RKO (cell line): Measurements from ENCODE around the gene DLG1.
A peak's percentile ranks its signal among the peaks of the same experiment; 100 is the strongest.

ENCODE experiments used
- DNase-seq: peaks from one replicate; pipeline ENCODE4 v3.0.0-alpha.2; 2016; ENCODE audit warnings: low spot score

DLG1 gene

DNA sequence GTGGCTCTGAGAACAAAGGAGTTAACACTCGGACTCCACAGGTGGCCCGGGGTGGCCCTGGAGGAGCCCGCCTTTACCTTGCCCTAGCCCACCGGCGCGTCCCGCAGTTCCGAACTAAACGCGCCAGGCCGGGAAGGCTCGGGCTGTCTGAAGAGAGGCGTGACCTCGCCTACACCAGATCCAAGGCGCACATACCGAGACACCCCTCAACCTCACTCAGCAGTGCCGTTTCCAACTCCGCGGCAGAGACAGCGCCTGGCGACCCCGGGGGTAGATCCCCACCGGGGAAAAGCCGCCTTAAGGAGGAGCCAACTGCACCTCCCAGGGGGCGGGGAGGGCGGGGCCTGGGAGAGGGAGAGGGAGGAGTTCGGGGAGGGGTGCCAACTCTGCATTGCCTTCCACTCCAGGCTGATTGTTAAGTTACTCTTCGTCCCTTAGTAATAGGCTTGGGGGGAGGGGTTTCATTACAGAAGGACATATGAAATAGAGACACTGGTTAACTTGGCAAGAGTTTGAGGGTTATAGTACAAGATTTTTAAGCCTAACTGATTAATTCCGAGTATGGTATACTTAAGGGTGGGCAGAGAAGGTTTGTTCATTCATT, at the start of gene DLG1:
DLG1 (minus strand) TSS at position 272 of the 604 bp plus-strand sequence. CDS start 1,408 bp downstream, outside the sequence.
- peak; percentile 88 for DNase-seq

DNA sequence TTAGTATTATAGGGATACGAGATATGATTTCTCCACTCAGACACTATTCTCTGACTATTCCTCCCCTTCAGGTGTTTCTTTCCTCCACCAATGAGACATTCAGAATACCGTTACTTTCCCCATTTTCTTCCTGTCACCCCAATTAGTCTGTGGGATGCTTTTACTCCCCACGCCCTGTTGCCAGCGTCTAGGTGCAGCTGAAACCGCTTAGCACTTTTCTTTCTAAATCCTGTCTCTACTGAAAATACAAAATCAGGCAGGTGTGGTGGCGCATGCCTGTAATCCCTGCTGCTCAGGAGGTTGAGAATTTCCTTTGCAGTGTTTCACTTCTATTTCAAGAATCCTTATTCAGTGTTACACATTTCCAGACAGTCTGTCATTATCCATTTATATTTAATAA, 49.6 kb upstream of the DLG1 start:
- no peak for DNase-seq

DNA sequence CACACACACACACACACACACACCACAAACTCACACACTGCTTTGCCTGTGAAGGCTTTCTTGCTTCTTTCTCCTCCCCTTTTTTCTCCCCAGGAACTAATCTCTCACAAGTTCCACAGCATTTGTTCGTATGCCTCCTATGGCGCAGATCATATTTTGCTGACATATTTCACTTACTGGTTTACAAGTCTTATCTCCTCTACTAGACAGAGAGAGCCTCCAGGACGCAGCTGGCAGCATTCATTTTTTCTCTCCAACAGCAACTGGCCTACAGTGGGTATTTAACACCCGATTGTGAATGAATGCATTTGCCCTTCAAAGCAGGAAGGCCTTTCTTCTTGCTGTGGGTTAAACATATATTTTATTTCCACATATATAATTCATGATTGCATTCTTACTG, 47.0 kb upstream of the DLG1 start:
- no peak for DNase-seq

DNA sequence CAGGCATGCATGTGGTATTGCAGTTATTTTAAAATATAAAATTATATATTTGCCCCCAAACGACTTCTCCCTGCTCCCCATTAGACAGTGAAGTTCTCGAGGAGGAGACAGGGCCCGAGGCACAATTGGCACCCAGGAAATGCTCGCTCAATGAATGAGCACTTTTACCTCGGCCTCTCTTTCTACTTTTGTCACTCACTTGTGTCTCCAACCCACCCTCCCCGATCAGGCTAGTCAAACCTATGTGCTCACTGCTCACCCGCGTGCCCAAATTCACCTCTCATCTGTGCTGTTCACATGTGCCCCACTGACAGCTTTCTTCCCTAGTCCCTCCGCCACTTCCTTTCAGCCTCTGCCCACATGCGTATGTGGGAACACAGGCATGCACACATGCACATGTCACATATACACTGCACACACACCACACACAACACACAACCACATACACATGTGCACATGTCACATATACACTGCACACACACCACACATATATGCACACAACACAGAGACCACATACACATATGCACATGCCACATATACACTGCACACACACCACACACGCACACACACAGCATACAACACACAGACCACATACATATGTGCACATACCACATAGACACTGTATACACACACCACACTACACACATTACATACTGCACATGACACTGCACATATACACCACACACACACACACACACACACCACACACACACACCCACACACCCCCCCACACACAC, 46.3 kb upstream of the DLG1 start:
- no peak for DNase-seq

DNA sequence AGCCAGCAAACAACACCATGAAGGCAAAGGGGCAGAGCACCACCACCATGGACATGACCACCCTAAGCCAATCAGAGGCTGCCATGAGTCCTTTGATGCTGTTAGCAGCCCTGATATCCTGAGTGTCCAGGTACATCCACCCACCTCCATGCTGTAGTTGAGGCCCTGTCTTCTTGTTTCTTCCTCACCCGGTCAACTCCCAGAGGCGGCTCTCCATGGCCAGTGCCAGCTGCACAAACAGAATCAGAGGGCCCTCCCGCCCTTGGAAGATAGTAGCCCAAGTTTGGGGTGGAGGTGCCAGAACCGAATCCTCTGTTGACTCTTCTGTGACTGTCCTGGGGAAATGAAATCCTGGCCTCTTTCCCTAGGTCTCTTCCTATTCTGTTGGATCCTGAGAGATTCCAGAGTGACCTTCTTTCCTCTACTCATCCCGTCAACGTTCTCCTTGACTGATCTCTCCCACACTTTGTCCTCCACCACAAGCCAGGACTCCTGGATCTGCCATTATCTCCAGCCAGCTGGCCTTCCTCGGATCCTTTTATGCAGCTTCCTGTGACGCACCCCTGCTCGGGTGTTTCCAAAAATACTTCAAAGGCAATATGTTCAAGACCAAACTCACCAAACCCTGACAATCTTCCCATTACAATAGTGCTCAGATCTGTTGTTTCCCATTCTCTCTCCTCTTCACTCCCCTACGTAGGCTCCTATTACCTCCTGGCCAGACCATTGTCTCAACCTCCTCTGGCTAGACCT, 45.4 kb upstream of the DLG1 start:
- DNase-seq: no peak

DNA sequence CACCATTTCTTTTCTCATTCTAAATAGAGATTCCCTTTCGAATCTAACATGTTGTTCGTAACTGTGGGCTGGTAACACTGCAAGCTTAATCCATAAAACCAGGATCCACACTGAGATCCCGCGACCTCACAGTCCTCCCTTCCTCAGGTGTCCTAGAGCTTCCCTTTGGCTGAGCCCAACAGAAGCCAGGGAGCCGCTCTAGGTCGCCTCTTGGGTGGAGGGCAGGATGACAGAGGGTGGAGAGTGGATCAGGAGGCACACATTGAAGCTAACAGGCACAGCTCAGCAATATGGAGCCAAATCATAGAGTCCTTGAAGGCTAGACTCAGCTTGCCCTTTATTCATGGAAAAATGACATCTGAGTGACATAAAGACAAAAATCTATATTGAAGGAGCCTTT, 44.7 kb upstream of the DLG1 start:
- no peak for DNase-seq

DNA sequence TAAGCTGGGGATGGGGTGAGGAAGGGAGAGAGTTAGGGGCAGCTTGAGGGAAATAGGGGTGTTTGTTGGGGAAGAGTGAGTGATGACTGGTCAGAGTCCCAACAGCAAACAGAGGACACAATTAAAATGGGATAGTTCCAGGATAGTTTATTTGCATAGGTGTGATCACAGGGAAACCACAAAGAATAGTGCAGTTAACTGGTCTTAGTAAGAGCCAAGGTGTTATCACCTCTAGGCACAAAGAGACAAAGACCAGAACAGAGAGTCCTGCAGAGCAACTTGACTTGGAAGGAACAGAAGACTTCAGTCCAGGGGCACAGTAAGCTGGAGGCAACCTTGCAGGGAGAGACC, 42.1 kb upstream of the DLG1 start:
- no peak for DNase-seq

DNA sequence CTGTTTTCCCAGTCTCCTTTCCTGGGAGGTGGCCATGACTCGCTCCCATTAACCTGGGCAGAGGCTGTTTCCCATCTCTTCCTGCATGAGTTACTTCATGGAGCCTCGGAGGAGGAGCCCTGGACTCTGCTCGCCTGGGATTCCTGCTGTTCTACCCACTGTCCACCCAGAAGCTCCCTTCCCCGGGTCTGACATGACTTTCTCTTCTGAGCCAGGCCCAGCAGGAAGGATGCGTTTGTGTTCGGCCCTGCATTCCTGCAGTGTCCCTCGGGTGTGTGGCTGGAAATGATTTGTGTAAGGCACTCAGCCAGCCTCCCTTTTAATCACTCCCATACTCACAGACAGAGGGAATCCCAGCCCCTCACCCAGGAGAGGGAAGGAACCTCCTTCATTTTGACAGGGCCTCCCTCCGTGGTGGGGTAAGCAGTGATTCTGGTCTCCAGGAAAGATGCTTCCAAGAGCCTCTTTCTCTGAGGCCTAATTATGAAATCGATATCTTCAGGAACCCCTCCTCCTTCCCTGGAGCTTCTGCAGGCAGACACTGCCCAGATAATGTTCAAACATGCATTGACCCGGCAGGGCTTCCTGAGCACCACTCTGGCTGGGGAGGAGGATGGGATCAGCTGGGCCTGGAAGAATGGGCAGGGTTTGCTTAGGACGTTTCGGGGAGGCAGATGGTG, 41.6 kb upstream of the DLG1 start:
- DNase-seq: no peak

DNA sequence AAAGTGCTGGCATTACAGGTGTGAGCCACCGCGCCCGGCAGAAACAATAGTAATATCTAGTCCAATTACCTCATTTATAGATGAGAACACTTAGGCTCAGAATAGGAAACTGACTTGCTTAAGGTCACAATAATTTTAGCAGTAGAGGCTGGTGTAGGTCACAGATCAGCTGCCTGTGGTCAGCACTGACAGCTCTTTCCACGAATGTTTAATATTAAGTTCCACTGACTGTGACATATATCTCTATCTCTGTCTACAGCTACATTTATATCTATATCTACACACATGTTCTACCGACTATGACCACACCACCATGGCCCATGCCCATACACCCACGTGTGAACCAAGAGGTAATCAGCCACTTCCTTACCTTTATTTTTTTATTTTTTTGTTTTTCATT, 40.2 kb upstream of the DLG1 start:
- no peak for DNase-seq

DNA sequence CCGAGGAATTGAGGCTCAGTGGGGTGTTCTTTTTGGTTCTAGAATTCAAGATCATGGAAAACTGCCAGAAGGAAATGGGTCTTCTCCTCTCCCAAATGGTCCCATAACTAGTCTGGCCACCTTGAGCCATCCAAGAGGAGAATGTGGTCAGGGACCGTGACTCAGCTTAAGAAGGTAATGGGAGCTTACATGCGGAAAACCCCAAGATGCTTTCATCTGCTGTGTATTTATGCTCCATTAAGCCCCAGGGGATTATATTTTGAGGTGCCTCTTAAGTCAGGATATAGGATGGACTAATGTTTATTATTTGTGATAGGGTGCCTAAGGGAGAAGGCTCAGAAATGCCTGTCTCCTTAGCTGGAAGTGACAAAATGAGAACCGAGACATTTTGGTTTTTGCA, 39.2 kb upstream of the DLG1 start:
- no peak for DNase-seq

DNA sequence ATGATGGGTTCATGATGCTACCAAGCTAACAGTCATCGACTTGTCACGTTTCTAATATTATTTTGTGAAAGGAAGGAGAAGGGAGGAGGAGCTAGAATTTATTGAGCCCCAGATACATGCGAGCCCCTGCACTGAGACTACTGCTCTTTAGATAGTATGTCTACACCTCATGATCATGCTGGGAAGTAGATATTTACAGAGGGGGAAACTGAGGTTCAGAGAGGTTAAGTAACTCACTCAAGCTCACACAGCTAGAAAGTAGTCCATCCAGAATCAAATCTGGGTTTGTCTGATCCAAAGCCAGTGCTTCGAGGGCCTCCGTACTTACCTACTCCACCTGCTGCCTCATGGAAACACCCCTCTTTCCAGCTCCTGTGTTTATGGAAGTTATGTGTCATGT, 38.8 kb upstream of the DLG1 start:
- no peak for DNase-seq

DNA sequence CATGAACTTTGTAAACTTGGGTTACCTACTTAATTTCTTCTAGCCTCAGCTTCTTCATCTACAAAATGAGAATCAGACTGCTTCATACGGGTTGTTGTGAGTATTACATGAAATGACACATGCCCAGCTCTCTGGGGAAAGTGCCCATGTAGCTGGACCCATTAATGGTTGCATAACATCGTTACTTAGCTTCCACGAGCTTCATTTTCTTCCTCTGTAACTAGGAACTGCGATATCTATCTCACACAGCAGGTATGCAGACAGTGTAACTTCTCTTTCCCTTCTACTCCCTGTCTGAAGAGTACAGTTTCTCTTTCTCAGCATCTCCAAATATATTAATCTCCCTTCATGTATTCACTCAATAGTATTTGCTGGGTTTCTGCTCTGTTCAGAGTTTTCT, 37.9 kb upstream of the DLG1 start:
- DNase-seq: no peak

DNA sequence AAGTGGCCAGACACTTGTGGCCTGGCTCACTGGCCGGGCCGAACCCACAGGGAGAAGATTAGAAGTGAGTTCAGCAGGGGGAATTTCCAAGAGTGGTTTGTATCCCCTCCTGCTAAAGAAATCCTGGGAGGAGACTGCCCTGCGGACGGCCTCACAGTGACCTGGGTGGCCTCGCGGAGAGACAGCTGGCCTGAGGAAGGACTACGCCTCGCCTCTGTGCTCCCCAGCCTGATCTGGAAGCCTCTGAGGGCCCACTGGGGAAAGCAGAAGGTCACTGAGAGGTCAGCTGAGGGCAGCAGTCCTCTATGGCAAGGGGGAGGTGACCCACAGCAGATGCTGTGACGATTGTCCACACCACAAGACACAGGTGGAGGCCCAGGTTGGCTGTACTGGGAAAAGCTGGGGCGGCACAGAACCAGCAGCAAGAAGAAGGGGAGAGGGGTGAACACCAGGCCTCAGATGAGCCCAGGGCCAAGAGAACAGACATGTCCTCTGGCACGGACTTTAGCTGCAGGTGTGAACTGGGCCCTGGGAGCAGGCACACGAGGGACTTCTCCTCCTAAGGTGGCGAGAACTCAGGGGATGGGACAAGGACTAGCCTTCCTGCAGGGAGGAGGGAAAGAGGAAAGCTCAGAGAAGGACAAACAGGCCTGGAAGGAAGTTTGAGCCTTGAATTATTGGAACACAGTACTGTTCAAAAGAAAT, 37.2 kb upstream of the DLG1 start:
- DNase-seq: no peak

DNA sequence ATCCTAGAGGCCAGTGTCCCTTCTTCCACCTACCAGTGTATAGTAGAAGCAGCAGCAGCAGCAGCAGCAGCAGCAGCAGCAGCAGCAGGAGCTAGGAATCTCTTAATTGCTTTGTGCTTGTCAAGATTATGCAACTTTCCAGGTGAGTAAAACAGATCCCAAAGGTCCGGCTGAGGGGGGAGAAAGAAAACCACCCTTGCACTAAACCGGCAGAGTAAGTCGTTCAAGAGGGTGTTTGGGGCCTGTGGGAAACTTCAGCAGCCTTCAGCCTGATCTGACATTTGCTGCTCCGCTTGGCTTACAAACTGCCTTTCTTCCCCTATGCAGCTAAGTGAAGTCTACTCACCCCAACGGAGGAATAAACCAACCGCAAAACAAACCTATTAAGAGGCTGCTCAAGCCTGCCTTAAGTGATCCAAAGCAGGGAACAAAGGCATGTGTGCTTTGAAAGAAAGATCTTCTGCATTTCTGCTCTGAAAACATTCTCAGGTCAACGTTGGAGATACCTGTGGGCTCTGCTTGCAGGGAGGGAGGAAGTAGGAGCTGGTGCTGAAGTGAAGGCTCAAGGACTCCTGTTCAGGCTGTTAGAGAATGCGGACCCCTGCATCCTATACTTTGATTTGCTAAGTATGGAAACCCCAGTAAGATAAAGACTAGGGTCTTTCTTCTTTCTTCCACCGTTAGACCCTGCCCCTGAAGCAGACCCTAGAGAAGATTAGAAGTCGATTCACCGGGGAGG, 35.7 kb upstream of the DLG1 start:
- DNase-seq: no peak

DNA sequence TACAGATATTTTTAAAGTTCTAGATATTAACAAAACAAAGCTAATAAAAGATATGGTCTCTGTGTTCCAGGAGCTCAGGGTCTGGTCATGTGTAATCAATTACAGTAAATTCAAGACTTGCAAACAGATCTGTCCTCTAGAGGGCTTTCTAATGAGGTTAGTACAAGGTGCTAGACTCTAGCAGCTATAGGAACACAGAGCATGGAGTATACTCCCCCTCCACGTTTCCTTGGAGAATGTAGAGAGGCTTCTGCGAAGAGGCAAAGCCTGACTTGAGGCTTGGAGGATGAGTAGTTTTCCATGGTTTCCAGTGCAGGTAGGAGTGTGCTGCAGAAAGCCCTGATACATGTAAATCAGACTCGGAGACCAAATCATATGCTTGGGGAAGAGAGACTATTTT, 32.7 kb upstream of the DLG1 start:
- DNase-seq: peak; percentile 27

DNA sequence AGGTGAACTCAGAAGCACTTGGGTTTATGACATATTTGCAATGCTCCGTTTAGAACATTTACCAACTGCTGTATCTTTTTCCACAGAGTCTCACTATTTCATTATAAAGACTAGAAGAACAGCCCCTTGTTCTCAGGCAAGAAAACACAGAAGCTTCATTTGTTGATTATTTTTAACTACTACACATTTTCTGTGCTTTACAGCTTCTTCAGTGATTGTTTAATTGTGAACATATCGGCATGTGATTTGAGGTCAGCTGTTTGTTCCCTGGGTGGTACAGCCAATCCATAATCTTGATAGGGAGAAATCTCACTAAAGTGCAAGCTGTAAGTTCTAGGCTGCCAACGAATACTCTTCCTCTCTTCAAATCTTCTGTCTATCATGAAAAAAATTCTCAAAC, 31.0 kb upstream of the DLG1 start:
- no peak for DNase-seq

DNA sequence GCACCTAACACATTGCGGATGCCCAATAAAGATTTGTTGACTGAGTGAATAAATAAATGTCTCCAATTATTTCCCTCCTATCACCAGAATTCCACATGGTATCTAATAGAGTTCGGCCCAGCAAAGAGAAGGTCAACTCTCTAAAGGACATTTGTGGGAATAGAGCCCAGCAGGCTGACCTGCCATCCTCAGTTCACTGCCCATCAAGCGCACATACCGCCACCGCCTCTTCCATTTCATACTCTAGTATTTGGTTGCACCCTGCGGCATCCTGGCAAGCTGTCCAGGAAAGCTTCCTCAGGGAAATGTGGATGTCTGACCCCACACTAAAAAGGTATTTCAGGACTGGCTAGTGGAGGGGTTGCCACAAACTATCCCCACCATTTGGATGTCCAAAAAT, 29.8 kb upstream of the DLG1 start:
- DNase-seq: no peak

DNA sequence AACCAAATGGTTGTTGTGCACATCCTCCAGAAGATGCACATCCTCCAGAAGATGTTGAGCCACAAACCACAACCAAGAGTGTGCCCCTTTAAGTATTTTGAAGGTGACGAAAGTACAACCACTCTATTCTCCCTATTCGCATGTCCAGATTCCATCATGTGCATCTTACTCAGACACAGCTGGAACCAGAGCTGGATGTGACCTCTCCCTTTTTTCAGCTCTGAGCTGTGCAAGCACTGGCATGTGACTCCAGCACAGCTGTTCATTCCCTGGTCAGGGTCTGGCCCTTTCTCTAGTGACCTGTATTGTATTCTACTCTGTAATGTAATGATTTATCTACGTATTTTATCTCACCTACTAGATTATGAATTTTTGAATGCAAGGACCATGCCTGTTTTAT, 29.3 kb upstream of the DLG1 start:
- DNase-seq: peak; percentile 26

DNA sequence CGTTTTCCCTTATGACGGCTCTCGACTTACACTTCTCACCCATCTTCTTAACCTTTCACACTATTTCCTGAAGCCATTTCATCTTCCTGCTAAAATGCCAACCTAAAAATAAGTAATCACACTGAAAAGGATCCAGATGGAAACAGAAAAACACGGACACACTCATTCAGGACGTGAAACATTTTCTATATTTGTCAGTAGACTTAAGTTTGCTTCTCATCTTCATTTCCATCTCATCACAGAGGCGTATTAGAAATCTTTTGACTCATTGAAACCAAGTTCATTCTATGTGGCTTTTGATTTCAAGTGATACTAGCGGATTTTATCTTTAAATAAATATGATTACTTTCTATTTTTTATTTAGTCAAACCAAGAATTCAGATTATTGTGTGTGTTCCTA, 27.4 kb upstream of the DLG1 start:
- no peak for DNase-seq

DNA sequence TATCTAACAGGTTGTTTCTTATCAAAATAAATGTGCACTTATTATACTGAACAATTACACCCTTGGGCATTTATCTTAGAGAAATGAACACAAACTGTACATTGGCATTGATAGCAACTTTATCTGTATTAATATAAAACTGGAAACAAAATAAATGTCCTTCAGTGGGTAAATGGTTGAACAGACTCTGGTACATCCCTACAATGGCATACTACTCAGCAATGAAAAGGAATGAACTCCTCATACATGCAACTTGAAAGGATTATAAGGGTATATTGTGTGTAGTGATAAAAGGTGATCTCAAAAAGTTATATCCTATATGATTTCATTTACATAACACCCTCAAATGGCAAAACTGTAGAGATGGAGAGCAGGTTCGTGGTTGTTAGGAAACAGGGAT, 23.7 kb upstream of the DLG1 start:
- DNase-seq: no peak

DNA sequence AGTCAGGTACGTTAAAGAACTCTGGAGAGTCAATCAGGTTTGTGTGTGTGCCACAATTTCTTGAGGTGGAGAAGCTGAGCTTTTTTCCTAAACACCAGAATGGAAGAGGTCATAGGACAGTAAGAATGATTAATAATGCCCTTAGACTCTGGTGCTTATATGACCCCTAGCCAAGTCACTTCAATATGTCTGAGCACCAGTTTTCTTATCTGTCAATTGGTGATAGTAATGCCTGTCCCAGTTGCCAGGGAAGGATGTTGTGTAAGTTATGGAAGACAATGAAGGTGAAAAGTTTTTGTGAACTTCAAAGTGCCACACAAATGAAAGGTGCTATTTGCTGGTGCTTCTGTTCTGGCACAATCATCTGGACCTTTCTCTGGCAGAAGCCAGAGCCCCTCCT, 22.2 kb upstream of the DLG1 start:
- DNase-seq: no peak
